Measurements from ENCODE around the gene CDR2.

DNA sequence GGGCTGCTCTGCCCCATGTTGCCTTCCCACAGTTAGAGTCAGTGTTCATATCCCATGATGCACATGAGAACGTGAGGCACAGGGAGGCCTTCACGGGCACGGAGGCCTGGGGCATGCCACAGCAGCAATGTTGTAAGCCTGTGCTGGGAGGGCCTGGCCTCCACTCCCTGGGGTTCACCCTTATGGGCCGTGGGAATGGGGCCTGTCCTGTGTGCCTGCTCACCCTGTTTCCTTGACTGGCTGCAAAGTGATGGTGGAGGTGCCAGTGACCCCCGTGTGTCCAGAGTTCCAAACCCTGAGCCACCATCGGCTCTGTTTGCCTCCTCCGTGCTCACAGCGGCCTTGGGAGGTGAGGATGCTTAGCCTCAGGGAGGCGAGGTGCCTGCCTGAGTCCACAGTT, 67.6 kb downstream of the CDR2 start:
- TF ChIP-seq, protein P1, sequence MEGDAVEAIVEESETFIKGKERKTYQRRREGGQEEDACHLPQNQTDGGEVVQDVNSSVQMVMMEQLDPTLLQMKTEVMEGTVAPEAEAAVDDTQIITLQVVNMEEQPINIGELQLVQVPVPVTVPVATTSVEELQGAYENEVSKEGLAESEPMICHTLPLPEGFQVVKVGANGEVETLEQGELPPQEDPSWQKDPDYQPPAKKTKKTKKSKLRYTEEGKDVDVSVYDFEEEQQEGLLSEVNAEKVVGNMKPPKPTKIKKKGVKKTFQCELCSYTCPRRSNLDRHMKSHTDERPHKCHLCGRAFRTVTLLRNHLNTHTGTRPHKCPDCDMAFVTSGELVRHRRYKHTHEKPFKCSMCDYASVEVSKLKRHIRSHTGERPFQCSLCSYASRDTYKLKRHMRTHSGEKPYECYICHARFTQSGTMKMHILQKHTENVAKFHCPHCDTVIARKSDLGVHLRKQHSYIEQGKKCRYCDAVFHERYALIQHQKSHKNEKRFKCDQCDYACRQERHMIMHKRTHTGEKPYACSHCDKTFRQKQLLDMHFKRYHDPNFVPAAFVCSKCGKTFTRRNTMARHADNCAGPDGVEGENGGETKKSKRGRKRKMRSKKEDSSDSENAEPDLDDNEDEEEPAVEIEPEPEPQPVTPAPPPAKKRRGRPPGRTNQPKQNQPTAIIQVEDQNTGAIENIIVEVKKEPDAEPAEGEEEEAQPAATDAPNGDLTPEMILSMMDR (IDR thresholded peaks at IDR 0.05) = no peak
- no peak for TF ChIP-seq EZH2 (IDR thresholded peaks at IDR 0.05)
- no peak for TF ChIP-seq EZH2phosphoT487 (IDR thresholded peaks at IDR 0.05)

Measured in neural progenitor cell (in vitro differentiated cells).